Stimulated activated CD8-positive, alpha-beta memory T cell treated with anti-CD3 and anti-CD28 coated beads, Interleukin-12 subunit alpha, Interleukin-12 subunit beta, amount 100 ng/mL, for 24 hours (primary cell): ENCODE data around the gene GRAMD4.

Source experiments
- DNase-seq: peaks from one replicate; pipeline ENCODE4 v3.0.0-alpha.2; 2020; ENCODE audit errors: extremely low read depth

The GRAMD4 gene

GRCh38 chr22:46619830-46620501 lies at the start of gene GRAMD4:
Gene GRAMD4, plus strand, starts transcription at chr22:46620386. Its CDS starts 6,414 bp downstream, at chr22:46626800.
- DNase-seq: no peak

GRCh38 chr22:46571642-46572250 lies 48.4 kb upstream of the GRAMD4 start:
- no peak for DNase-seq

DNA sequence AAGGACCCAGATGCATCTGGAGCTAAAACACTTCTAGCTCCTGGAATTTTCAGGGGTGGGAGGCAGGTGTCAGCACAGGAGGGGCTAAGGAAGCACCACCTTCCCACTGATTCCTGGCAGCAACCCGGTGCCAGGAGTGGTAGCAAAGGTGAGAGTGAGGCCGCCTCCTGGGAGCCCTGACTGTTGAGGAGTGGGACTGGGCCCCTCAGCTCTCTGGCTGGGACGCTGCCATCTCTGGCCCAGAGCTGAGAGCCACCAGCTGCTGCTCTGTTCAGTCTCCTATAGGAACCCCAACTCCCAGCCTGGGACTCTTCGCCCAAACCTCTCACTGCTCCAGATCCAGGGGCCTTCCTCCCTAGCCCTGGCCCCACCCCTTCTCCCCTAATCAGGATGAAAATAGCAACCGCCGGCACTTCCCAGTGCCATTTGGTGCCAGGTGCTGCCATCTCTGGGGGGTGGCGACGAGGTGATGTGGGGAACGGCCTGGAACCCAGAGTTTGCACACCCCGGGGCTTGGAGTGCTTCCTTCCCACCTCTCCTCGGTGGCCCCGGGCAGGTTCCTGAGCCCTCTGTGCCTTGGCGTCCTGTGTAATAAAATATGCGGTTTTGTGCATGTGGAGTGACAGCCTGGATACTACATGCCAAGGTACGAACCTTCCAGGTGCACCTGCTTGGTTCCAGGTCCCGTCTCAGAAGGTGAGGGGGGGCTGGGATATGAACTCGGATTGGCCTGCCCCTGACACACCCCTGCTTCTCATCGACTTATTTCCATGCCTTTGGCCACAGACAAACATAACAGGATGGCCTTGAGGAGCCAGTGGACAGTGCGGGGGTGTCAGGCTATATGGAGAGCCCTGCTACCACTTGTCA lies 47.0 kb upstream of the GRAMD4 start:
- no peak for DNase-seq

GRCh38 chr22:46573781-46574437 lies 46.3 kb upstream of the GRAMD4 start:
- no peak for DNase-seq

DNA sequence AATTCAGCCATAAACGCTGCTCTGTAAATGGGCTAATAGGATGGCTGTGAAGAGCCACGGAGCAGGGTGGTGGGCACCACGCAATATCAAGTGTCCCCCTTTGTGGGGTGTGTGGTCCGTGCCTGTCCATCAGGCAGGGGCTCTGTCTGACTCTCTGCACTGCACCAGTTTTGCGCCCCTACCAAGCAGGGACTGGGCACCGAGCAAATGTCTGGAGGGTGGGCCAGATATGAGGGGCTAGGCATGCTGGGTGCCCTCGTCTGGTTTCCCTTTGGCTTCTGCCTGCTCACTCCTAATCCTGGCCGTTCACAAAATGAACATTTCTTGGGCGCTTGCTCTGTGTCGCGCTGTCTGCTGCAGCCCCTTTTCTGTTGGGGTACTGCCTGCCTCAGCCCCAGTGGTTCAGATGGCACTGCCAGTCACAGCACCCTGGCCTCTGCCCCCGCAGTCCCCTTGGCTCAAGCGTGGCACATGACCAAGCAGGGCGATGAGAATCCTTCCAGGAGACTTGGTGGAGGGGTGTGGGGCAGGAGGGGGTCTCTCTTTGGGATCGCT lies 45.7 kb upstream of the GRAMD4 start:
- no peak for DNase-seq

GRCh38 chr22:46574993-46575910 lies 44.9 kb upstream of the GRAMD4 start:
- no peak for DNase-seq

- no peak for DNase-seq
Measured at GRCh38 chr22:46575911-46576555, 44.2 kb upstream of the GRAMD4 start.

- DNase-seq: peak; percentile 30
Measured at GRCh38 chr22:46576556-46577367, 43.4 kb upstream of the GRAMD4 start.

DNA sequence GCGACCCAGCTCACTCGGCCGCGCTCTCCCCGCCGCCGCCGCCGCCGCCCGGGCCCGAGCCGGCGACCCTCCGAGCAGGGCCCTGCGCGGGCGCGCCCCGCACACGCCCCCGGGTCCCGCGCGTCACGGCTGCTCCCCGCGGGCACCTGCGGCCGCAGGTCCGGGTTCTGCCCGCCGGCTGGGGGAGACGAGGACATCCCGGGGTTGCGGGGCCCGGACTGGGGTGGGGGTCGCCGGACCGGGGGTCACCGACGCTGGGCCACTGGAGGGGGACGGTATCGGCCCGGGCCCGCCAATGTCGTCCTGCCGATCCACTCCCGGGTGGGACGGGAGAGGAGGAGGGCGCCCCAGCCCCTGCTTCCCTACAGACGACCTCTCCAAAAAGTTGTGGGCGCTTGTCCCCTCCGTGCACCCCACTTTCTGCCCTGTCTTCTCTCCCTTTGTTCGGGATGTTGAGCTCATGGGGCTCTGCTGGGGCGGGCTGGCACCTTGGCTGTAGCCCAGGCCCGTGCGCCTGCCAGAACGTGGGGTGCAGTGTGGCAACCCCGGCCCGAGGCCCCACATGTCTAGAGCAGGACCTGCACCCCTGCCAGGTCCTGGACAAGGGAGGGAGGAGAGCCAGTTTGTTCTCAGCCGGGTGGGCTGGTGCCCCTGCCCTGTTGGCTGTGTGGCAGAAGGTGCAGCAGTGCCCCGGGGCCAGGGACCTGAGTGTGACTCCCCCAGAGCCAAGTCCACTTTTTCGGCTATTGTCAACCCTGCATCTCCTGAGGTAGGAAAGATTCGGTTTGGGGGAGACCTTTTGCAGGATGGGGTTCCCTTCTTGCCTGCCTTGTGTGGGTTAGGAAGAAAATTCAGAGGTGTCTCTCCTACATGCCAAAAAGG lies 42.6 kb upstream of the GRAMD4 start:
- no peak for DNase-seq

DNA sequence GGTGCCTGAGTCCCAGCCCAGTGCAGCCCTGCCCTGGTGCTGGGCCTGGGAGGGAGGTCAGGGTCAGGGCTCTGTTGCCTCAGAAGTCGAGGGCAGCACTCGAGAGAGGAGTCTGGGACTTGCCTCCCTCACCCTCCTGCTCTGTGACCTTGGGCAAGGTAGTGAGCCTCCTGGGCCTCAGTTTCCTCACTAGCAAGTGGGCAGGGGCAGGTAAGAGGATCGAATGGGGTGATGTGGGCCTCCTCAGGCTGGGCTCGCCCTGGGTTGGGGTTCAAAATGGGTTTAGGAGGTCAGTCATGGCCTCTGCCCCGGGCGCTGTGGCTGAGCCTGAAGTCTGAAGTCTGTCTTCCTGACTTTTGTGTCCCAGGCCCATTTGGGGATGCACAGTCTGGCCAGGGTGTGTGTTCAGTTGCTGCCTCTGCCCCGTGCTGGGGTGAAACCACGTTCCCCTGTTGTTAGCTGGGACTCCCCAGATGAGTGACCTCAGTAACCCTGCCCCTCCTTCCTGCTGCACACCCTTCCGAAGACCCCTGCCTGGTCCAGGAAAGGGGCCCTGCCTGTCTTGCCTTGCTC lies 41.8 kb upstream of the GRAMD4 start:
- no peak for DNase-seq

- DNase-seq: no peak
Measured at GRCh38 chr22:46578824-46579561, 41.2 kb upstream of the GRAMD4 start.

DNA sequence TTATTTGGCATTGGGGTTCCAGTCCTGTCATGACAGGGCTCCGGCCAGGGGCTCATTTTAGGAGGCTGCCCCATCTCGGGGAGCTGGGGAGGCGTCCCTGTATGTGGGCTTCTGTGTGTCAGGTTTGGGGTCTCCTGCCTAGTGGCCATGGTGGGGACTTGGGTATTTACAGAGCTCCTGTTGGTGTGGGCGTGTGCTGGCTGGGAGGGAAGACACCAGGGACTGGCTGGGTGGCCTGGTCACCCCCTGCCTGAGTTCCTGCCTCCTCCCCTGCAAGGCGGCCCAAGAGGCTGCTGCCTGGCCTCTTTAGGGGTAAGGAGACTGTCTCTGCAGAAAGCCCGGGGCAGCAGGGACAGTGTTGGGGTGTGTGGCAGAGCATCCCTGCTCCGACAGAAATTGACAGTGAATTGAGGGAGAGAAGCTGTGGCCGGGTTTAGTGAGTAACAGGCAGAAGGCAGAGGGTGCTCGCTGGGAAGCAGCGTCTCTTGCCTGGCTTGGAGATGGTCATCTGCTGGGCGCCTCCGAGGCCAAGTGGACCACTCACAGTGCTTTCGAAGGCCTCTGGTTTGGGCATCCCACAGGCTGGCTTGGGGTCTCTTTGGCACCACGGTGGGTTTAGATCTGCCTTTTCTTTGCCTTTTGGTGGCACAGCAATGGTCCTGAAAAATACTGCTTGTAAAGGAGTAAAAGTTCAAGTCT lies 40.3 kb upstream of the GRAMD4 start:
- DNase-seq: no peak

- no peak for DNase-seq
Measured at GRCh38 chr22:46580940-46581537, 39.1 kb upstream of the GRAMD4 start.

GRCh38 chr22:46581538-46582244 lies 38.5 kb upstream of the GRAMD4 start:
- DNase-seq: no peak

GRCh38 chr22:46582281-46582933 lies 37.8 kb upstream of the GRAMD4 start:
- DNase-seq: no peak
